Left ventricle myocardium inferior (tissue), 1 donor: ENCODE data around the gene MECR. TPM values are rescaled to one million over a fixed set of nuclear protein-coding genes. Genes with fewer than 3 reads are reported as not detected.

Source experiments
- DNase-seq: peaks from one replicate; pipeline ENCODE4 v3.0.0-alpha.2; 2020
- H3K27ac ChIP-seq: fragments of 200-600 bp; replicated peaks from 2 replicates; pipeline ENCODE4 v1.8.0; 2021
- H3K27me3 ChIP-seq: fragments of 200-600 bp; 2 replicates; pipeline ENCODE4 v1.8.0; 2021; ENCODE audit warnings: low read depth
- H3K36me3 ChIP-seq: fragments of 200-600 bp; 2 replicates; pipeline ENCODE4 v1.8.0; 2021
- H3K4me1 ChIP-seq: fragments of 200-600 bp; 2 replicates; pipeline ENCODE4 v1.8.0; 2021
- H3K4me3 ChIP-seq: fragments of 200-600 bp; 2 replicates; pipeline ENCODE4 v1.8.0; 2021; ENCODE audit warnings: mild to moderate bottlenecking, moderate library complexity
- H3K9me3 ChIP-seq: fragments of 200-600 bp; replicated peaks from 2 replicates; pipeline ENCODE4 v1.8.0; 2021
- intact Hi-C: fragments of 100-400 bp; cut with micrococcal nuclease; formaldehyde crosslinking; loops from one replicate; pipeline ENCODE4 v1.11.0; 2022
- total RNA-seq: library from RNA; stranded (reverse); fragmentation: NEBNext Ultra II Directional; extraction: Animal tissue kit (Norgen Biotek cat#: 25700); gene quantifications from one replicate; pipeline ENCODE4 v1.2.1, GENCODE V29; 2021
- TF ChIP-seq, protein P1 (sequence below): fragments of 200-600 bp; IDR thresholded peaks from 2 replicates; pipeline ENCODE4 v1.8.0; 2021; ENCODE audit warnings: antibody characterized with exemption, mild to moderate bottlenecking, borderline replicate concordance
- donor health status: DM: no; HTN: yes; CAD: no; lungs with severe emphysema.

MECR gene
- total RNA-seq, 1 donor from 2014 or later: 30.8 TPM

- Histone ChIP-seq H3K27ac (no peak overlapping the region), H3K9me3 (no peaks in the 10 kb centered on the region), H3K36me3 (peaks cover 44% of the 10 kb centered on the region), H3K4me3 (no peak overlapping the region), H3K4me1 (peaks cover 4% of the 10 kb centered on the region), H3K27me3 (no peaks in the 10 kb centered on the region)
- intact Hi-C loops: no loop called here
- TF ChIP-seq, protein P1, sequence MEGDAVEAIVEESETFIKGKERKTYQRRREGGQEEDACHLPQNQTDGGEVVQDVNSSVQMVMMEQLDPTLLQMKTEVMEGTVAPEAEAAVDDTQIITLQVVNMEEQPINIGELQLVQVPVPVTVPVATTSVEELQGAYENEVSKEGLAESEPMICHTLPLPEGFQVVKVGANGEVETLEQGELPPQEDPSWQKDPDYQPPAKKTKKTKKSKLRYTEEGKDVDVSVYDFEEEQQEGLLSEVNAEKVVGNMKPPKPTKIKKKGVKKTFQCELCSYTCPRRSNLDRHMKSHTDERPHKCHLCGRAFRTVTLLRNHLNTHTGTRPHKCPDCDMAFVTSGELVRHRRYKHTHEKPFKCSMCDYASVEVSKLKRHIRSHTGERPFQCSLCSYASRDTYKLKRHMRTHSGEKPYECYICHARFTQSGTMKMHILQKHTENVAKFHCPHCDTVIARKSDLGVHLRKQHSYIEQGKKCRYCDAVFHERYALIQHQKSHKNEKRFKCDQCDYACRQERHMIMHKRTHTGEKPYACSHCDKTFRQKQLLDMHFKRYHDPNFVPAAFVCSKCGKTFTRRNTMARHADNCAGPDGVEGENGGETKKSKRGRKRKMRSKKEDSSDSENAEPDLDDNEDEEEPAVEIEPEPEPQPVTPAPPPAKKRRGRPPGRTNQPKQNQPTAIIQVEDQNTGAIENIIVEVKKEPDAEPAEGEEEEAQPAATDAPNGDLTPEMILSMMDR: no peak
- no peak for DNase-seq
Measured at GRCh38 chr1:29217633-29218032, 13.1 kb downstream of the MECR start.

DNA sequence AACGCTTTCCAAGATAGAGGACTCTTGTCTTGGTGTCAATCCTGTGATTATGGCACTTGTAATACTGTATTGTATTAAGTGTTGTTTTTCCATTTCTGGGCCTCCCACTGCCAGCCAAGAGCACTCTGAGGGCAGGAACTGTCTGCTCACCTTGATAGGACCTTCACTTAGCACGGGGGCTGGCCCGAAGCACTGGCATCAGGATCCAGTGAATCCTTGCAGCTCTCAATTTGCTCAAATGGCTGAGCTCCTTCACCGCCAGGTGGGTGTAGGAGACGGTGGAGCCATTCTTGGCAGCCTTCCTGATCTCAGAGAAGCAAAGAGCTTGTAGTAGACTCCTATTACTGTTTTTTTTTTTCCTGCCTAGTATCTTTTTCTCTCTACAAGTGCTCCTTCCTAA lies 17.7 kb downstream of the MECR start:
- no peak for DNase-seq
- no peaks in the 10 kb centered on the region for H3K9me3 ChIP-seq
- H3K4me3 ChIP-seq: no peak overlapping the region
- no peaks in the 10 kb centered on the region for H3K27me3 ChIP-seq
- intact Hi-C loops: no loop called here
- H3K27ac ChIP-seq: no peak overlapping the region
- peaks cover 54% of the 10 kb centered on the region for H3K36me3 ChIP-seq
- H3K4me1 ChIP-seq: peaks cover 12% of the 10 kb centered on the region
- TF ChIP-seq, protein P1: no peak

- H3K4me3 ChIP-seq: no peak overlapping the region
- H3K27me3 ChIP-seq: no peaks in the 10 kb centered on the region
- intact Hi-C loops: no loop called here
- peaks cover 58% of the 10 kb centered on the region for H3K36me3 ChIP-seq
- peaks cover 15% of the 10 kb centered on the region for H3K4me1 ChIP-seq
- TF ChIP-seq, protein P1: no peak
- H3K27ac ChIP-seq: no peak overlapping the region
- no peaks in the 10 kb centered on the region for H3K9me3 ChIP-seq
- no peak for DNase-seq
Measured at GRCh38 chr1:29211086-29212030, 19.4 kb downstream of the MECR start.

GRCh38 chr1:29210278-29211085 lies 20.3 kb downstream of the MECR start:
- no peak for DNase-seq
- Histone ChIP-seq H3K4me3 (no peak overlapping the region), H3K36me3 (peaks cover 58% of the 10 kb centered on the region), H3K27me3 (no peaks in the 10 kb centered on the region), H3K4me1 (peaks cover 15% of the 10 kb centered on the region), H3K27ac (no peak overlapping the region), H3K9me3 (no peaks in the 10 kb centered on the region)
- TF ChIP-seq, protein P1: no peak
- intact Hi-C loops: no loop called here

- Histone ChIP-seq H3K36me3 (peaks cover 58% of the 10 kb centered on the region), H3K27ac (no peak overlapping the region), H3K9me3 (no peaks in the 10 kb centered on the region), H3K4me3 (no peak overlapping the region), H3K4me1 (peaks cover 15% of the 10 kb centered on the region), H3K27me3 (no peaks in the 10 kb centered on the region)
- intact Hi-C loops: loop anchor here (5.0 kb wide), 1 partner anchor 172 kb away; no protein-coding TSS in a partner anchor
- TF ChIP-seq, protein P1: no peak
- no peak for DNase-seq
Measured at GRCh38 chr1:29209173-29209572, 21.6 kb downstream of the MECR start.
